K562 (cell line): ENCODE data around the gene SPRED2. TPM values are rescaled to one million over a fixed set of nuclear protein-coding genes. Genes with fewer than 3 reads are reported as not detected.
A peak's percentile ranks its signal among the peaks of the same experiment; 100 is the strongest.

Experiments used
- E2F5 ChIP-seq: sonication (generic); formaldehyde crosslinking; IDR thresholded peaks from 2 replicates; pipeline ENCODE4 v1.8.0; 2022; ENCODE audit warnings: mild to moderate bottlenecking, missing genetic modification reagents
- EP300 ChIP-seq: IDR thresholded peaks from 2 replicates; pipeline ENCODE4 v1.6.1; 2012; ENCODE audit warnings: low read length, improper control_type of control experiment
- FOXJ2 ChIP-seq: fragments of 200-800 bp; sonication (Bioruptor generic); IDR thresholded peaks from 2 replicates; pipeline ENCODE4 v1.6.1; 2016; ENCODE audit warnings: missing genetic modification characterization, missing compliant biosample characterization
- FOXJ3 ChIP-seq: sonication (generic); formaldehyde crosslinking; IDR thresholded peaks from 2 replicates; pipeline ENCODE4 v1.4.0; 2020; ENCODE audit warnings: mild to moderate bottlenecking, missing genetic modification reagents
- GMEB1 ChIP-seq: fragments of 250-450 bp; sonication (Bioruptor Pico); IDR thresholded peaks from 2 replicates; pipeline ENCODE4 v1.4.0; 2020; ENCODE audit warnings: mild to moderate bottlenecking
- HDGF ChIP-seq: fragments of 450-650 bp; IDR thresholded peaks from 2 replicates; pipeline ENCODE4 v1.6.1; 2016
- HMGN3 ChIP-seq: IDR thresholded peaks from 2 replicates; pipeline ENCODE4 v1.6.1; 2011; ENCODE audit warnings: borderline replicate concordance, low read depth, mild to moderate bottlenecking, mixed read lengths, low read length; ENCODE audit not compliant: insufficient read length; ENCODE audit errors: extremely low read depth
- HNRNPLL ChIP-seq: fragments of 200-400 bp; formaldehyde crosslinking; IDR thresholded peaks from 2 replicates; pipeline ENCODE4 v1.6.1; 2017; ENCODE audit warnings: low read length, low read depth, mild to moderate bottlenecking; ENCODE audit not compliant: poor library complexity, severe bottlenecking
- LARP7 ChIP-seq: fragments of 450-650 bp; IDR thresholded peaks from 2 replicates; pipeline ENCODE4 v1.6.1; 2016
- MEF2A ChIP-seq: IDR thresholded peaks from 2 replicates; pipeline ENCODE4 v1.6.1; 2011; ENCODE audit warnings: low read depth, mild to moderate bottlenecking, low read length, moderate library complexity; ENCODE audit not compliant: control insufficient read depth
- NR2C1 ChIP-seq, 2 experiments: fragments of 450-650 bp; IDR thresholded peaks; 2 replicates each; pipeline ENCODE4 v1.6.1; 2017; ENCODE audit warnings: mild to moderate bottlenecking in 2 of 2, antibody characterized with exemption in 1 of 2, inconsistent platforms in 1 of 2, missing compliant biosample characterization in 1 of 2, missing genetic modification characterization in 1 of 2
- SMARCC2 ChIP-seq: fragments of 450-650 bp; IDR thresholded peaks from 2 replicates; pipeline ENCODE4 v1.6.1; 2017; ENCODE audit warnings: antibody characterized with exemption, moderate library complexity, mild to moderate bottlenecking, low read depth
- TAF9B ChIP-seq: fragments of 450-650 bp; IDR thresholded peaks from 2 replicates; pipeline ENCODE4 v1.6.1; 2018; ENCODE audit warnings: mild to moderate bottlenecking; ENCODE audit not compliant: partially characterized antibody
- TBL1XR1 ChIP-seq, 2 experiments: IDR thresholded peaks; 2 replicates each; pipeline ENCODE4 v1.6.1; 2012; ENCODE audit warnings: improper control_type of control experiment in 2 of 2, low read length in 2 of 2, mild to moderate bottlenecking in 1 of 2
- TFE3 ChIP-seq: fragments of 450-650 bp; formaldehyde crosslinking; IDR thresholded peaks from 2 replicates; pipeline ENCODE4 v1.4.0; 2020; ENCODE audit warnings: mild to moderate bottlenecking, mixed read lengths
- ZNF121 ChIP-seq: sonication (generic); formaldehyde crosslinking; conservative IDR thresholded peaks from 2 replicates; pipeline ENCODE4 v1.8.0; 2022; ENCODE audit warnings: missing genetic modification reagents
- ZNF124 ChIP-seq: sonication (generic); formaldehyde crosslinking; IDR thresholded peaks from 2 replicates; pipeline ENCODE4 v1.8.1; 2022; ENCODE audit warnings: missing genetic modification reagents
- ZNF444 ChIP-seq: fragments of 250-450 bp; sonication (Bioruptor Pico); IDR thresholded peaks from 2 replicates; pipeline ENCODE4 v1.4.0; 2020; ENCODE audit warnings: mild to moderate bottlenecking, moderate library complexity
- ZNF518B ChIP-seq: fragments of 250-450 bp; sonication (Bioruptor Pico); IDR thresholded peaks from 2 replicates; pipeline ENCODE4 v1.5.0; 2021; ENCODE audit warnings: mild to moderate bottlenecking, moderate library complexity
- polyA plus RNA-seq, 8 experiments: library from polyadenylated mRNA; depleted of rRNA in 4 of 8; stranded (reverse) in 5 of 8; unstranded in 3 of 8; fragments of >200 nt; fragmentation: Nextera tagmentation in 2 of 8; fragmentation: Illumina TruSeq in 1 of 8; extraction: Ambion mirVana in 2 of 8; extraction: Trizol in 1 of 8; gene quantifications; 2 replicates each; pipeline versions ENCODE4 v1.2.1 to v1.2.3, GENCODE V29; 2011 to 2014; ENCODE audit warnings: inconsistent platforms in 1 of 8, missing spikeins in 1 of 8
- total RNA-seq, 7 experiments: library from RNA; depleted of rRNA in 6 of 7; stranded (reverse); fragments of >200 nt in 6 of 7; fragmentation: Illumina TruSeq in 2 of 7; extraction: Trizol in 2 of 7; gene quantifications; 2 replicates each; pipeline versions ENCODE4 v1.2.1 to v1.2.3, GENCODE V29; 2011 to 2021; ENCODE audit warnings: low replicate concordance in 1 of 7

The SPRED2 gene
- total and polyA plus RNA-seq, 9 of the 15 experiments (the other 6 are each of a cell fraction or from before 2014, with no cell fraction given), result 4.6 to 50.8 (median 14.1) TPM

- TF ChIP-seq FOXJ3 (CRISPR knock-in tag) (no peak), ZNF121 (CRISPR knock-in tag) (no peak), EP300 (0 out of 2 replicates have a peak, but pooled peaks have one; percentile 33), ZNF518B (no peak), MEF2A (peak; percentile 38; the same call in 1 of the 2 replicates), HDGF (no peak), SMARCC2 (no peak), FOXJ2 (tag) (no peak), HMGN3 (peak; percentile 89), TBL1XR1 (IDR thresholded peaks at IDR 0.05; ENCODE audit: low read length in 2 of 2) (0 out of 4 replicates have a peak, but pooled peaks of 1 of the 2 experiments have one; percentile 19), TAF9B (peak; percentile 50), TFE3 (CRISPR knock-in tag) (no peak), LARP7 (no peak), ZNF444 (CRISPR knock-in tag) (no peak; the same call in 1 of the 2 replicates), HNRNPLL (no peak), ZNF124 (CRISPR knock-in tag) (no peak), E2F5 (CRISPR knock-in tag) (0 out of 2 replicates have a peak, but pooled peaks have one; percentile 21), NR2C1 (IDR thresholded peaks at IDR 0.05) (no peak), NR2C1 (tag; IDR thresholded peaks at IDR 0.05) (no peak), GMEB1 (CRISPR knock-in tag) (no peak)
Measured at GRCh38 chr2:65435625-65436168, 3.3 kb upstream of the SPRED2 start (continued).
